Calu3 (cell line): ENCODE results near the gene LIPH. TPM values are rescaled to one million over a fixed set of nuclear protein-coding genes. Genes with fewer than 3 reads are reported as not detected.
"Not testable (repeated sequence)": the region's sequence is repeated elsewhere in the genome, so short reads cannot be mapped to it uniquely, and the experiment has no call there.

Source experiments
- BruUV-seq: library from RNA; stranded (reverse); fragments of 400-500 nt; replicated peaks from 2 replicates; lab custom pipeline; 2021; lab: Mats Ljungman, UMichigan
- CTCF ChIA-PET: fragments of 300-600 bp; sonication (Branson Sonifier 250); formaldehyde crosslinking; loops from one replicate; lab custom pipeline; 2022; ENCODE audit warnings: antibody characterized with exemption; lab: Charles Lee
- DNase-seq: peaks from one replicate; pipeline ENCODE4 v3.0.0; 2022
- H3K27ac Mint-ChIP-seq: one replicate; pipeline ENCODE4 v1.8.0; 2022; ENCODE audit warnings: mixed read lengths; ENCODE audit not compliant: unreplicated experiment
- H3K27me3 Mint-ChIP-seq: one replicate; pipeline ENCODE4 v1.8.0; 2022; ENCODE audit warnings: mixed read lengths; ENCODE audit not compliant: unreplicated experiment
- H3K36me3 Mint-ChIP-seq: one replicate; pipeline ENCODE4 v1.8.0; 2022; ENCODE audit warnings: mild to moderate bottlenecking, moderate library complexity, mixed read lengths; ENCODE audit not compliant: insufficient read depth, unreplicated experiment
- H3K4me1 Mint-ChIP-seq: one replicate; pipeline ENCODE4 v1.8.0; 2022; ENCODE audit warnings: mild to moderate bottlenecking, low read depth, mixed read lengths; ENCODE audit not compliant: unreplicated experiment
- H3K4me3 Mint-ChIP-seq: one replicate; pipeline ENCODE4 v1.8.0; 2022; ENCODE audit warnings: mild to moderate bottlenecking, low read depth, moderate library complexity, mixed read lengths; ENCODE audit not compliant: unreplicated experiment
- H3K9me3 Mint-ChIP-seq: one replicate; pipeline ENCODE4 v1.8.0; 2022; ENCODE audit warnings: low read depth, mixed read lengths; ENCODE audit not compliant: unreplicated experiment
- intact Hi-C: fragments of 100-400 bp; cut with micrococcal nuclease; formaldehyde crosslinking; loops from one replicate; pipeline ENCODE4 v1.10.0; 2022; ENCODE audit not compliant: unreplicated experiment
- total RNA-seq: library from RNA; stranded (reverse); gene quantifications from 2 replicates; pipeline ENCODE4 v1.2.3, GENCODE V29; 2022
- TF ChIP-seq, protein P1 (sequence below): fragments of 200-600 bp; IDR thresholded peaks from one replicate; pipeline ENCODE4 v1.8.0; 2022; ENCODE audit warnings: antibody characterized with exemption; ENCODE audit not compliant: unreplicated experiment

LIPH gene
- total RNA-seq, 1 experiment from 2014 or later, result 159 TPM

DNA sequence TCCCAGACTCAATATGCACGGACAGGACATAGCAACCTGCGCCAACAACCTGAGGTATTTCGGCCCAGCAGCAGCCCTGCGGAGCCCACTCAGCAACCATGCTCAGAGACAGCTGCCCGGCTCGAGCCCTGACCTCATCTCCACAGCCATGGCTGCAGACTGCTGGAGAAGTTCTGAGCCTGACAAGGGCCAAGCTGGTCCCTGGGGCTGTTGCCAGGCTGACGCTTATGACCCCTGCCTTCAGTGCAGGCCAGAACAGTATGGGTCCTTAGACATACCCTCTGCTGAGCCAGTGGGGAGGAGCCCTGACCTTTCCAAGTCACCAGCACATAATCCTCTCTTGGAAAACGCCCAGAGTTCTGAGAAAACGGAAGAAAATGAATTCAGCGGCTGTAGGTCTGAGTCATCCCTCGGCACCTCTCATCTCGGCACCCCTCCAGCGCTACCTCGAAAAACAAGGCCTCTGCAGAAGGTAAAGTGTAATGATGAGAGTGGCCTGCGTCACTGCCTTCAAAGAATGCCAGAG lies 79.0 kb downstream of the LIPH start:
- BruUV-seq, result no TSS peak
- Mint-ChIP-seq H3K4me1 (no peaks in the 10 kb centered on the region), H3K27me3 (no peaks in the 10 kb centered on the region), H3K4me3 (no peak overlapping the region), H3K9me3 (no peaks in the 10 kb centered on the region), H3K36me3 (peaks cover 56% of the 10 kb centered on the region), H3K27ac (no peak overlapping the region)
- intact Hi-C loops, result no loop called here
- TF ChIP-seq, protein P1, sequence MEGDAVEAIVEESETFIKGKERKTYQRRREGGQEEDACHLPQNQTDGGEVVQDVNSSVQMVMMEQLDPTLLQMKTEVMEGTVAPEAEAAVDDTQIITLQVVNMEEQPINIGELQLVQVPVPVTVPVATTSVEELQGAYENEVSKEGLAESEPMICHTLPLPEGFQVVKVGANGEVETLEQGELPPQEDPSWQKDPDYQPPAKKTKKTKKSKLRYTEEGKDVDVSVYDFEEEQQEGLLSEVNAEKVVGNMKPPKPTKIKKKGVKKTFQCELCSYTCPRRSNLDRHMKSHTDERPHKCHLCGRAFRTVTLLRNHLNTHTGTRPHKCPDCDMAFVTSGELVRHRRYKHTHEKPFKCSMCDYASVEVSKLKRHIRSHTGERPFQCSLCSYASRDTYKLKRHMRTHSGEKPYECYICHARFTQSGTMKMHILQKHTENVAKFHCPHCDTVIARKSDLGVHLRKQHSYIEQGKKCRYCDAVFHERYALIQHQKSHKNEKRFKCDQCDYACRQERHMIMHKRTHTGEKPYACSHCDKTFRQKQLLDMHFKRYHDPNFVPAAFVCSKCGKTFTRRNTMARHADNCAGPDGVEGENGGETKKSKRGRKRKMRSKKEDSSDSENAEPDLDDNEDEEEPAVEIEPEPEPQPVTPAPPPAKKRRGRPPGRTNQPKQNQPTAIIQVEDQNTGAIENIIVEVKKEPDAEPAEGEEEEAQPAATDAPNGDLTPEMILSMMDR, result no peak
- CTCF ChIA-PET, result no interaction called here
- DNase-seq, result no peak

DNA sequence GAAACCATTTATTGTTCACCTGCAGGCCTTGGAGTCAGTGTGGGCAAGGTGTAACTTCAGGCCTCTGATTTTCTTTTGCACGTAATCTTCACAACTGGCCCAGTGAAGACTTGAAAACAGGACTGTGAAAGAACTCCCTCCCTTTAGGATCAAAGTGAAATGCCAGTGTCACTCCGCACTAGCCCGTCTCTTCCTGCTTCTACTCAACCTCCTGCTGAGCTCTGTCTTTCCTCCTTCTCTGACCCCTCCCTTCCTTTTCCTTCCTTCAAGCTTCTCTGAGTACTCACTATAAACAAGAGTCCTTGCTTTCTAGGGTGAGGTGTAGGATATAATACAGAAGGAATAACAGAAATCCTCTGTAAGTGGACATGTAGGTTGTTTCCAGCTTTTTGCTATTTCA lies 82.1 kb downstream of the LIPH start:
- no peak overlapping the region for H3K27ac Mint-ChIP-seq

DNA sequence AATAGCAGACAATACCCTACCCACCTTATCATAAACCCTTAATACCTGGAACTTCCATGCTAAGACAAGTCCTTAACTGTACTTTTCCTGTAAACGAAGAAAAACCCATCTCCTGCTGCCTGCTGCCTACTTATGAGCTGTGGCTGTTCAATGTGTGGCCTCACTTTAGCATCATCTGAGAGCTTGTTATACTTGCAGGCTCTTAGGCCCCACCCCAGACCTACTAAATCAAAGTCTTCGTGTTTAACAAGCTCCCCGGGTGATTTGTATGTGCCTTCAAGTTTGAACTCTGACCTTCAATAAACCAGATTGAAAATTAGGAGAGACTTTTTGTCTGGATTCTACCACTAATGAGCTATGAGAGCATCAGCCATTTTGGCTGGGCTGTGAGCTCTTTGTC lies 82.8 kb downstream of the LIPH start:
- no peaks in the 10 kb centered on the region for H3K27me3 Mint-ChIP-seq
- BruUV-seq, result no TSS peak
- H3K9me3 Mint-ChIP-seq, result no peaks in the 10 kb centered on the region
- H3K36me3 Mint-ChIP-seq, result peaks cover 51% of the 10 kb centered on the region
- no peak overlapping the region for H3K4me3 Mint-ChIP-seq
- CTCF ChIA-PET, result no interaction called here
- no peaks in the 10 kb centered on the region for H3K4me1 Mint-ChIP-seq
- intact Hi-C loops, result no loop called here
- H3K27ac Mint-ChIP-seq, result no peak overlapping the region
- DNase-seq, result no peak
- TF ChIP-seq, protein P1, result no peak

More for the DNA sequence above, 82.1 kb downstream of the LIPH start:
- TF ChIP-seq, protein P1, result no peak
- BruUV-seq, result no TSS peak
- no peak for DNase-seq
- H3K4me1 Mint-ChIP-seq, result no peaks in the 10 kb centered on the region
- intact Hi-C loops, result no loop called here
- CTCF ChIA-PET, result interaction anchor here (0.5 kb wide), 1 partner anchor 1205 kb away, joined by 5 read pairs; no protein-coding TSS in a partner anchor
- peaks cover 59% of the 10 kb centered on the region for H3K36me3 Mint-ChIP-seq
- H3K9me3 Mint-ChIP-seq, result no peaks in the 10 kb centered on the region
- H3K27me3 Mint-ChIP-seq, result no peaks in the 10 kb centered on the region
- H3K4me3 Mint-ChIP-seq, result no peak overlapping the region

DNA sequence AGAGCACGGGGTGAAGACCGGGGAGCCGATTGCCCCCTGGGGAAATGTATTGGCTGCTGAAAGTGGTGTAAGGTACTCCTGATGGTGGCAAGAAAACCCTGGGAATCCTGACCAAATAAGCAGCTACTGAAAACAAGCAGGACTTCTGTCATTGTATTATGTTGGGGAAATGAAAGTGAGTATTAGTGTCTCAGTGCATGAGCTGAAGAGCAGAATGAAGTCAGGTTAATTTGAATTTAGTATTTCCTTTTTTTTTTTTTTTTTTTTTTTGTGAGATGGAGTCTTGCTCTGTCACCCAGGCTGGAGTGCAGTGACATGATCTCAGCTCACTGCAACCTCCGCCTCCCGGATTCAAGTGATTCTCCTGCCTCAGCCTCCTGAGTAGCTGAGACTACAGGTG lies 86.3 kb downstream of the LIPH start:
- H3K4me1 Mint-ChIP-seq, H3K27ac Mint-ChIP-seq, DNase-seq, H3K27me3 Mint-ChIP-seq, BruUV-seq, H3K9me3 Mint-ChIP-seq, H3K4me3 Mint-ChIP-seq, intact Hi-C loops: not testable (repeated sequence)
- CTCF ChIA-PET, result interaction anchor here (1.2 kb wide), 1 partner anchor 43 kb away, joined by 3 read pairs; no protein-coding TSS in a partner anchor
- peaks cover 37% of the 10 kb centered on the region for H3K36me3 Mint-ChIP-seq

DNA sequence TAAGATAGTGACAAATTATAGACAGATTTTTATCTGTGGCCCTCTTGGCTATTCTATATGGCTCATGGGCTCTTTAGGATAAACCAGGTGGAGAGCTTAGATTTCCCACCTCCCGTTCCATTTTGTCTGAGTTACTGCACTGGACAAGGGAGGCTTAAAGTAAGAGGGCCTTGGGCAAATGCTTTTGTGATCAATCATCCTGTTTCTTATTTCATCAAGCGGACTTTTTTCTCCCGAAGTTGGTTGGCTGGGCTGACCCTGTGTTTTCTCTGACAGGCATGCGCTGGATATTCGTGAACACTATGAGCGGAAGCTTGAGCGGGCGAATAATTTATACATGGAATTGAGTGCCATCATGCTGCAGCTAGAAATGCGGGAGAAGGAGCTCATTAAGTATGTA lies 86.9 kb downstream of the LIPH start:
- Mint-ChIP-seq H3K27me3 (no peaks in the 10 kb centered on the region), H3K36me3 (peaks cover 37% of the 10 kb centered on the region), H3K9me3 (no peaks in the 10 kb centered on the region), H3K27ac (no peak overlapping the region), H3K4me1 (no peaks in the 10 kb centered on the region), H3K4me3 (no peak overlapping the region)
- TF ChIP-seq, protein P1, result no peak
- intact Hi-C loops, result no loop called here
- BruUV-seq, result no TSS peak
- CTCF ChIA-PET, result no interaction called here
- no peak for DNase-seq
